HG03571 (cell line): Measurements from ENCODE around the gene LRRC4C.

Source experiments
- ATAC-seq: cut with Tn5 transposase; IDR thresholded peaks from one replicate; pipeline ENCODE4 v1.9.1; 2021; ENCODE audit not compliant: unreplicated experiment

Gene LRRC4C

GRCh38 chr11:41133023-41133422 lies 326.4 kb downstream of the LRRC4C start:
- ATAC-seq = no peak

DNA sequence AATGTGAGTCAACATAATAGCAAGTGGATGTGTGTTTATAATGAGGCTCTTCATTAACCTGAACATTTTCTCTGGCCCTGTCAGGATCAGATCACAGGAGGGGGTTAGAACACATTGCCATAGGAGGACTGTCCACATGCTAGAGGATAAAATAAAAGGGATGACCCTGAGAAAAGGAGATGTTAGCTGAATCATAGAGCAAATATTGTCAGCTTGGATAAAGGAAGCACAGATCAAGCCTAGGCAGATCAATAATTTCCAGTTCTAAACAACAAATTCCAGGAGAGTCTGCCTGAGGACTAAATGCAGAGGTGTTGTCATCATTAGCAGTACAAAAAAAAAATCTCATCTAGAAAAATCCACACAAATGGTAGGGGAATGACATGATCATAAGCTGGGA lies 337.9 kb downstream of the LRRC4C start:
- ATAC-seq = no peak

DNA sequence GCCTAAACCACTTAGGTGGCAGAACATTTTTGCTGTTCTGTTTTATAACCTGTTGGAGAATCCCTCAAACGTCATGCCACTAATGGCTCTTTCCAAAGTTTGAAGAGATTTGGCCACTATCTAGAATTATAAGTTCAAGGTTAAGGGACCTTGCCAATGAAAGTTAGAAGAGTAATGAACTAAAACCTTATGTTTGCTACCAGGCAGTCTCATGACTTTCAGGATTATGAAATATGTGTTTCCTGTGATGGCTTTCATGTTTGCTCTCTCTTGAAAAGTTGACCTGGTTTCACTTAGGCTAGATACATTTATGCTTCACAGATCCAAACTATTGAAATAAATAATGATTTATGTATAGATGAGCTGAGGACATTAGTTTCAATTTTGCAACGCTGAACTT lies 340.0 kb downstream of the LRRC4C start:
- ATAC-seq = no peak

DNA sequence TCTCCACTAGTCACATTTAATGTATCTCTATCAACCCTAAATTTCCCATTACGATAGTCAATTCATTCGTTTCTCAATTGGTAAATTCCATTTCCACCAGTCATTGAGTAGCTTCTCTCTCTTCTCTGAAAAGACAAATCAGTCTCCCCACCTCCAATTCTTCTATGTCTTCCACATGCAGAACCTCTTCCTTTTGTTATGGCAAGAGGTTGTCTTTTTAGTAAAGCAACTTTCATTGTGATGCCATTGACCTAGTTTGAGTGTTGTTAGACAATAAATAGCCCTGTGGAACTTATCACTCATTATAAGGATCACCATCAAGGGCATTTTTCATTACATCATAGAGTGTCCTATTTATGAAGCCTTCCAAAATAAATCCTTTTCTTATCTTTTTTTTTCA lies 340.9 kb downstream of the LRRC4C start:
- ATAC-seq = no peak

- no peak for ATAC-seq
Observed at GRCh38 chr11:41116970-41117369, 342.5 kb downstream of the LRRC4C start.

GRCh38 chr11:41115066-41115465 lies 344.4 kb downstream of the LRRC4C start:
- ATAC-seq = no peak

DNA sequence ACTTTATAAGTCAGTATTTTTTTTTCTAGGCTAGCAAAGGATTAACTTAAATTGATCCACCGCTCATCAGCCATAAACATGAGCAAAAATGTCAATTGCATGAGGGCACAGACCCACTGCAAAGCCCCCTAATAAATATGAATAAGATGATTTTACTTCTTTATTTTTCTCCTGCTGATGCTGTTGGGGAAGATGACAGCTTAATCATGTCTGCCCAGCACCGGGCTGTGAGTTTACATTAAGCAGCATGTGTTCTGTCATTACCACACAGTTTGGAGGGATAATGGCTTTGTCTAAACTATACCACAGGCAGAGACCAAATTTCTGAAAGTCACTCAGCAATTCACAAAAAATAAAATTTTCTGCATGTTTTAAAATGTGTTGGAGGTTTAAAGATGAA lies 346.3 kb downstream of the LRRC4C start:
- ATAC-seq = no peak

GRCh38 chr11:41110527-41110926 lies 348.9 kb downstream of the LRRC4C start:
- ATAC-seq = no peak

DNA sequence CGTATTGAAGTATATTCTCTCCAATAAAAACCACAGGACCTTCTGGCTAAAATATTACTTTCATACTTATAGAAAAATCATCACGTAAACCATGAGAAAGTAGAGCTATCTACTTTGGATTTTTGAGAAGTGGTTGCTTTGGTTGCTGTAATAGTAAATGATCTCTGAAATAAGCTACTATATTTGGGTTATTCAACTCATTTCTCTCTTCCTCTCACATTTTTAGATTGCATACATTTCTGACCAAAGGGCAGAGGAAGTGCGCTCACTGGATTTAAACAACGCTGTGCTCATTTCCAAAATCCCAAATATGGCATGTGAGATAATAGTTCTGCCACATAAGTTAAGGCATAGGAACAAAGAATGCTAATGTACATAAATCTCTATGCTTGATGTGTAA lies 357.0 kb downstream of the LRRC4C start:
- ATAC-seq = no peak

GRCh38 chr11:41099654-41100053 lies 359.8 kb downstream of the LRRC4C start:
- no peak for ATAC-seq

- no peak for ATAC-seq
Observed at GRCh38 chr11:41085123-41085522, 374.3 kb downstream of the LRRC4C start.

DNA sequence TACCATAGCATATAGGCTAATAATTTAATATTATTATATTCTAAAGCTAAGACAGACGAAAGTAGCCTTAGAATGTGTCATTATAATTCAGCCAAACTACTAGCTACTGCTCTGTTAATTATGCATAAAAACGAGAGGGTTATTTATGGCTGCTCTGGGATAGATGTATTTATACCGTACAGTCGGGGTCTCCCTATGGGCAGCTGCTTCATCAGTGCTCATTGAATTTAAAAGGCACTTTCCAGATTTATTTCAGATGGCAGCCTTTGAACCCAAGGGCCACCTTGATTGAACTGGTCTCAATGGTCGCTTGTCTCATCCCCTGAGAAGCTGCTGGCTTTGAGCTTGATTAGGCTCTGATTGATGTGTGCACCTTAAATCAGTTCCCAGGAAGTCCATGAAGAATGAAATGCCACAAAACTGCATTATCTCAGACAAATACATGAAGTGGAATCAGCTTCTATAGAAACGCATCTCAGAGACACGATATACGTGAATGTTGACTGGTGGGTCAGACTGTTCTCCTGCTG lies 377.6 kb downstream of the LRRC4C start:
- no peak for ATAC-seq

DNA sequence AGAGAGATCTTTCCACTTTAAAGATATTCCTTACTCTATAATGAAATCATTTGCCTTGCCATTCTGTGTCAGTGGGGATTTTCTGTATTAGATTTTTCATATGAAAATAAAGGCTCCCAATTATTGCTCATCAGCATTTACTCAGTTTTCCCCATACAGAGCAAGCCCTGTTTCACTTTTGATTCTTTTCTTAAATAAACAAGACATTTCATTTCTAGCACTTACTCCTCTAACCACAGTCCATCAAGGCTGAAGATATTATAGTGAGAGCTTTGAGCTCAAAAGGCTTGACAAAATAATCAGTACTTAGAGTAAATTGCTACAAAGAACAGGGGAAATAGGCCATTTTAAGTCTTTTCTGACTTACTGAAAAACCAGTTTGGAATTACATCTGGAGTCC lies 385.1 kb downstream of the LRRC4C start:
- no peak for ATAC-seq

DNA sequence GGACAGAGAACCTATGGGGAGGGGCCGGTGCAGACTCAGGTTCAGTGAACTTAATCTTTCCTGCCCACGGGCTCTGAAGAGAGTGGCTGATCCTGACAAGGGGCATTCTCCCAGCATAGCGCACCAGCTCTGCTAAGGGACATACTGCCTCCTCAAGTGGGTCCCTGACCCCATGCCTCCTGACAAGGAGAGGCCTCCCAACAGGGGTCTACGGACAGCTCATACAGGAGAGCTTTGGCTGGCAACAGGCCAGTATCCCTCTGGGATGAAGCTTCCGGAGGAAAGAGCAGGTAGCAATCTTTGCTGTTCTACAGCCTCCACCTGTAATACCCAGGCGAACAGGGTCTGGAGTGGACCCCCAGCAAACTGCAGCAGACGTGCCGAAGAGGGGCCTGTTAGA lies 394.0 kb downstream of the LRRC4C start:
- ATAC-seq = no peak

GRCh38 chr11:41058138-41058537 lies 401.3 kb downstream of the LRRC4C start:
- ATAC-seq = no peak

- no peak for ATAC-seq
Observed at GRCh38 chr11:41056892-41057569, 402.4 kb downstream of the LRRC4C start.

GRCh38 chr11:41053894-41054293 lies 405.6 kb downstream of the LRRC4C start:
- ATAC-seq = no peak

DNA sequence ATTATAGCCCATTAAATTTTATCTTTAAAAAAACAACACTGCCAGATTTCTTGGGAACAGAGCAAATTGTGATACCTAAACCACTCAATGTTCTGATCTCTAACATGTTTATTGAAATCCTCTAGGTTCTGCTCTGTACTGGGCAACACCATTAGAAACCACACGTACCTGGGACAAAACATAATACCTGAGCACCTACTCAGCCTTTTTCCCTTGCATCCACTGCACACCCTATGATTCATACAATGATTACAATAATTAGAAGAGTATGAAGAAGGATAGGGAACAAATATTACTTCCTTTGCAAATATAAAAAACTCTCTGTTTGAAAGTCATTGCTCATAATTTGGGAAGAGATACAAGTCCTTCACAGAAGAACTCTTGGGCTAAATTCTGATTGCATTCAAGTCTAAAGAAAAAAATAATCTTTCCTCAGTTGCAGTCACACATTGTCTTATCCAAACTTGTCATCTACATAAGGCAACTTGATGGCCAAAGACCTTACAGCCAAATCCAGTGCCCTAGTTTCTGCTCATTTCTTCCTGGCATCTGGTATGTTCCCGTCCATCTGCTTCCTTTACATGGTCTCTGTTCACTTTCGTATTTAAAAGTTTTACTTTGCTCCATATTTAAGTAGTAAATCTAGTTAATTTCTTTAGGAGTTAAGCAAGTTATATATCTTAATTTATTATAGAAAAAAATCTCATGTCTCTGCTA lies 407.4 kb downstream of the LRRC4C start:
- no peak for ATAC-seq

- no peak for ATAC-seq
Observed at GRCh38 chr11:41050791-41051190, 408.7 kb downstream of the LRRC4C start.

GRCh38 chr11:41047229-41047628 lies 412.2 kb downstream of the LRRC4C start:
- no peak for ATAC-seq

DNA sequence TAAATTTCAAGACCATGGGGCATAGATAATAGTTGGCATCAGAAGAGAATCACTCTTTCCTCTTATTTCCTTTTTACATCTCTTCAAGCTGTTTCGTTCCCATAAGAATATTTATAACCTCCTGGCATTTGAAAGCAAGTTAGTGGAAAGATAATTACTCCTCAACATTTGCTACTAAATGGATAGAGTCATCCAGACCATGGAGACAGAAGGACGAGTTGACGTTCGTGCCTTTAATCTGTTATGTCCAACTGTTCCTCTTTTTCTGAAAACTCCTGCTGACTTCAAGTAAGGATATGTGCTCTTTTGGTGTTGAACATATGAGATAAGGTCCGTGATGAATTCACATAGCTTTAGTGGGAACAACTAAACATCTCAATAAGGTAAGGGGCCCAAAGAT lies 414.2 kb downstream of the LRRC4C start:
- ATAC-seq = no peak

GRCh38 chr11:41044747-41045146 lies 414.7 kb downstream of the LRRC4C start:
- ATAC-seq = no peak

DNA sequence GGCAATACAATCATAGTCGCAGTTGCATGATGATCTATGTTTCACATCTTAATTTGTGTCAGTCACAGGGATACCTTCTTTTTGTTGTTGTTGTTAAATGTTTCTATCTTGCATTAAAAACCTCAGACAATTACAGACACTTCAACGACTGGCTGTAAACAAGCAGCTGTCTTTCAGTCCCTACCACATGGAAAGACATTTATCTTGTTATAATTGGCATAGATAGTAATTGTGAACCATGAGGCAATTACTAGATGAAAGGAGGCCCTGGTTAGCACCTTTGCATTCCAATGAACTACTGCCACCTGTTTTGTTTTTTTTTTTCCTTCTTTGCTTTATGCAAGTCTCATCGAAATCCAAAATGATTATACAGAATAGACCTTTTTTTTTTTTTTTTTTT lies 416.8 kb downstream of the LRRC4C start:
- no peak for ATAC-seq
